SH-SY5Y (cell line): ENCODE results near the gene RAD51B.

Source experiments
- GATA2 ChIP-seq: IDR thresholded peaks from 2 replicates; pipeline ENCODE4 v1.6.1; 2011; ENCODE audit warnings: mild to moderate bottlenecking, low read depth, low read length
- GATA3 ChIP-seq: IDR thresholded peaks from 2 replicates; pipeline ENCODE4 v1.6.1; 2011; ENCODE audit warnings: low read depth, mild to moderate bottlenecking, low read length, moderate library complexity

DNA sequence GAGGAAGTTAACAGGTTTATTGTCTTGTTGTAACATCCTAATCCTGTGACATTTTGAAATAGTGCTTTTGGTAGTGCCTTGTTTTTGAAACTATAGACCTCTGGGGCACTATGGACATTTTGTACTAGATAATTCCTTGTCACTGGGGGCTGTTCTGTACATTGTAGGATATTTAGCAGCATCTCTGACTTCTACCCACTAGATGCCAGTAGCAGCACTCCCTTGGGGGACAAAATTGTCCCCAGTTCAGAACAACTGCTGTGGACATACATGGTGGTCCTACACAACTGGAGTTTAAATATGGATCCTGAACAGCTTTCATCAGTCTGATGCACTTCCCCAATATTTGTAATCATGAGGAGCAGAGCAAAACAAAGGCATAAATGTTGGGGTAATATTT lies 264.7 kb downstream of the RAD51B start:
- TF ChIP-seq GATA2, result no peak
- TF ChIP-seq GATA3, result no peak
